Natural killer cell treated with Interleukin-12 subunit alpha and Interleukin-12 subunit beta and Interleukin-15 and Interleukin-18, amount 100 ng/mL, for 72 hours (primary cell): ENCODE measurements around the gene TRIP6. TPM values are rescaled to one million over a fixed set of nuclear protein-coding genes. Genes with fewer than 3 reads are reported as not detected.
"Not testable (repeated sequence)": the region's sequence is repeated elsewhere in the genome, so short reads cannot be mapped to it uniquely, and the experiment has no call there.

Experiments used
- ATAC-seq, 2 donors: fragments of 150-1000 bp; cut with Tn5 transposase in 1 of 2; sonication (Bioruptor Pico), chemical (Tn5 transposase) in 1 of 2; 2 replicates each; pipeline ENCODE4 v1.10.0; 2021
- DNase-seq: peaks from one replicate; pipeline ENCODE4 v3.0.0; 2022; ENCODE audit warnings: low spot score
- H3K27ac Mint-ChIP-seq, 2 donors: 1 replicate in 1 of 2; 2 replicates in 1 of 2; pipeline ENCODE4 v1.8.0; 2022; ENCODE audit warnings: mixed read lengths in 2 of 2, mild to moderate bottlenecking in 1 of 2, moderate library complexity in 1 of 2
- H3K27me3 Mint-ChIP-seq, 2 donors: 1 replicate in 1 of 2; 2 replicates in 1 of 2; pipeline ENCODE4 v1.8.0; 2022; ENCODE audit warnings: mixed read lengths in 2 of 2
- H3K36me3 Mint-ChIP-seq: one replicate; pipeline ENCODE4 v1.8.0; 2022; ENCODE audit warnings: mixed read lengths
- H3K4me1 Mint-ChIP-seq, 2 donors: 1 replicate in 1 of 2; 2 replicates in 1 of 2; pipeline ENCODE4 v1.8.0; 2022; ENCODE audit warnings: low read depth in 2 of 2, mixed read lengths in 2 of 2, mild to moderate bottlenecking in 1 of 2
- H3K4me3 Mint-ChIP-seq: one replicate; pipeline ENCODE4 v1.8.0; 2022; ENCODE audit warnings: mixed read lengths
- H3K9me3 Mint-ChIP-seq: 2 replicates; pipeline ENCODE4 v1.8.0; 2022; ENCODE audit warnings: mixed read lengths
- total RNA-seq, 2 donors: library from RNA; stranded (reverse); gene quantifications; one replicate each; pipeline ENCODE4 v1.2.3, GENCODE V29; 2022

The TRIP6 gene
- total RNA-seq, 2 donors from 2014 or later, result 2.7 to 7.4 TPM

DNA sequence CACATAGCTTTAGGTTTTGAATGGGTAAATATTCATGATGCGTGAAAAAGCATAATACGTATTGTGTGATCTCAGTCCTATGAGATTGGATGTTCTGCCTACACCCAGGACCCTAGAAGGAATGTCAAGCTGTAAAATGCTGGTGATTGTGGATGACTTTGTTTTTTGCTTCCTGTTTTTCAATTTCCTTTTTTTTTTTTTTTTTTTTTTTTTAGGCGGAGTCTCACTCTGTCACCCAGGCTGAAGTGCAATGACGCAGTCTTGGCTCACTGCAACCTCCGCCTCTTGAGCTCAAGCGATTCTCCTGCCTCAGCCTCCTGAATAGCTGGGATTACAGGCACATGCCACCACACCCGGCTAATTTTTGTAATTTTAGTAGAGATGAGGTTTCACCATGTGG lies 43.3 kb downstream of the TRIP6 start:
- not testable (repeated sequence) for H3K9me3 Mint-ChIP-seq, H3K27me3 Mint-ChIP-seq, DNase-seq, ATAC-seq, H3K4me1 Mint-ChIP-seq, H3K36me3 Mint-ChIP-seq, H3K27ac Mint-ChIP-seq, H3K4me3 Mint-ChIP-seq

GRCh38 chr7:100911484-100911883 lies 44.3 kb downstream of the TRIP6 start:
- DNase-seq (no peak), ATAC-seq (no peak)
- Mint-ChIP-seq H3K9me3 (no peaks in the 10 kb centered on the region), H3K4me3 (no peak overlapping the region), H3K36me3 (no peaks in the 10 kb centered on the region), H3K27ac (no peak overlapping the region), H3K27me3 (peaks cover 0 to 7% of the 10 kb centered on the region in 2 donors), H3K4me1 (no peaks in the 10 kb centered on the region)

GRCh38 chr7:100914208-100914878 lies 47.2 kb downstream of the TRIP6 start:
- peaks cover 0 to 10% of the 10 kb centered on the region in 2 donors for H3K27me3 Mint-ChIP-seq
- no peak overlapping the region for H3K27ac Mint-ChIP-seq

DNA sequence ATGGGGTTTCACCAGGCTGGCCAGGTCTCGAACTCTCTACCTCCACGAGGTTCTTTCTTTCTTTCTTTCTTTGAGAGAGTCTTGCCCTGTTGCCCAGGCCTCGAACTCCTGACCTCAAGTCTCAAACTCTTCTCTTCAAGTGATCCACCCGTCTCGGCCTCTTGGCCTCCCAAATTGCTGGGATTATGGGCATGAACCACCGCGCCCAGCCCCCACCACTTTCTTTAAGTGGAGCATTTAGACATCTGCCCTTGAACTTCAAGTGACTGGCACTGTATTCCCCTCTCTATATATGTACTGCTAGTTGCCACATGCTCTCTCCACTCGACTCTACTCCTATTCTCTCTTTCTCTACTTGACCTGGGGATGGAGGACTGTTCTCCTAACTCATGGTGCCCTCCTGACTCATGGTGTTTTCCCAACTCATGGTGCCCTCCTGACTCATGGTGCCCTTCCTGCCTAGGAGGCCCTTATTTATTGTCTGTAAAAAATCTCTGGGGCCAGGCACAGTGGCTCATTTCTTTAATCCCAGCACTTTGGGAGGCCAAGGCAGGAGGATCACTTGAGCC lies 47.8 kb downstream of the TRIP6 start:
- Mint-ChIP-seq H3K9me3 (no peaks in the 10 kb centered on the region), H3K4me1 (no peaks in the 10 kb centered on the region), H3K27me3 (peaks cover 4 to 10% of the 10 kb centered on the region in 2 donors), H3K4me3 (no peak overlapping the region), H3K36me3 (no peaks in the 10 kb centered on the region), H3K27ac (no peak overlapping the region)
- DNase-seq, result no peak
- ATAC-seq, result no peak

More at GRCh38 chr7:100914208-100914878, 47.2 kb downstream of the TRIP6 start:
- Mint-ChIP-seq H3K4me1 (no peaks in the 10 kb centered on the region), H3K36me3 (no peaks in the 10 kb centered on the region), H3K9me3 (no peaks in the 10 kb centered on the region), H3K4me3 (no peak overlapping the region)
- ATAC-seq (no peak), DNase-seq (no peak)

DNA sequence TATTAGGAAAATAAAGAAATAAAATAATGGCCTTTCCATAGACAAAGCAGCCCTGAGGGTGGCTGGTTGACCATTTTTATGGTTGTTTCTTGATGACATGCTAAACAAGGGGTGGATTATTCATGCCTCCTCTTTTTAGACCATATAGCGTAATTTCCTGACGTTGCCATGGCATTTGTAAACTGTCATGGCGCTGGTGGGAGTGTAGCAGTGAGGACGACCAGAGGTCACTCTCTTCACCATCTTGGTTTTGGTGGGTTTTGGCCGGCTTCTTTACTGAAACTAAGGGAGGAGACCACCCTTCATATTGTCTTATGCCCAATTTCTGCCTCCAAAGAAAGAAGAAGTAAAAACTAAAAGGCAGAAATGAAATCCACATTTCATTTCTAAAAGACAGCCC lies 52.1 kb downstream of the TRIP6 start:
- H3K4me1 Mint-ChIP-seq, DNase-seq, H3K4me3 Mint-ChIP-seq, H3K36me3 Mint-ChIP-seq, ATAC-seq, H3K27ac Mint-ChIP-seq, H3K9me3 Mint-ChIP-seq: not testable (repeated sequence)
- H3K27me3 Mint-ChIP-seq, result peaks cover 33 to 34% of the 10 kb centered on the region in 2 donors

- not testable (repeated sequence) for H3K9me3 Mint-ChIP-seq, H3K4me1 Mint-ChIP-seq, ATAC-seq, DNase-seq, H3K4me3 Mint-ChIP-seq, H3K36me3 Mint-ChIP-seq, H3K27ac Mint-ChIP-seq
- peaks cover 32 to 33% of the 10 kb centered on the region in 2 donors for H3K27me3 Mint-ChIP-seq
These were observed 52.7 kb downstream of the TRIP6 start for GRCh38 chr7:100919779-100920437.

DNA sequence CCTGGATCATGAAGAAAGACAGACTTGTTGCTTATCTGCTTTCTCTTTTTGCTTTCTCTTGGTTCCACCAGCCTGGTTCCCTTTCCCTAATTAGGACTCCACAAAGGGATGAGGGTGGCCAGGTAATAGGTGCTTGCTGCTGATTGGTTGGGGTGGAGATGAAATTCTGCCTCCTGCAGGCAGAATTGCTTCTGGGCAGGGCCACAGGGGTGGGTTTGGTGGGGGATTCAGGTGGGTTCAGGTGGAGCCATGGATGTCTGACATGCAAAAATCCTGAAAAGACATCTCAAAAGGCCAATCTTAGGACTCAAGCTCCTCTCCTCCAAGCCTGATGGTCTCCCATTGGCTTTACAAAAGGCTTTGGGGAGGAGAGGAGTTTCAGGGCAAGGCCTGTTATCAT lies 53.9 kb downstream of the TRIP6 start:
- H3K27ac Mint-ChIP-seq, result no peak overlapping the region
- no peak overlapping the region for H3K4me3 Mint-ChIP-seq
- DNase-seq, result no peak
- H3K9me3 Mint-ChIP-seq, result no peaks in the 10 kb centered on the region
- H3K4me1 Mint-ChIP-seq, result no peaks in the 10 kb centered on the region
- ATAC-seq, result no peak
- no peaks in the 10 kb centered on the region for H3K36me3 Mint-ChIP-seq
- H3K27me3 Mint-ChIP-seq, result peaks cover 29 to 33% of the 10 kb centered on the region in 2 donors

Other genes starting within 250 kb of the TRIP6 start
- 10 to 100 TPM; 10.1 to 34.1 TPM for gene TFR2, start 225.8 kb upstream of the TRIP6 start, total RNA-seq
- not detected for gene ACTL6B, start 210.9 kb upstream of the TRIP6 start, total RNA-seq
- gene GNB2, start 193.6 kb upstream of the TRIP6 start, total RNA-seq, result 100 to 1,000 TPM; 345 to 348 TPM
- 10 to 100 TPM; 28.5 to 72.1 TPM for gene GIGYF1, start 173.1 kb upstream of the TRIP6 start, total RNA-seq
- 10 to 100 TPM; 46.6 to 64.9 TPM for gene POP7, start 161.3 kb upstream of the TRIP6 start, total RNA-seq
- gene EPO, start 146.9 kb upstream of the TRIP6 start, total RNA-seq, result not detected
- not detected for gene ZAN, start 133.8 kb upstream of the TRIP6 start, total RNA-seq
- 1 to 10 TPM; 1.2 to 3.0 TPM for gene EPHB4, start 39.9 kb upstream of the TRIP6 start, total RNA-seq
- gene SLC12A9, start 14.7 kb upstream of the TRIP6 start, total RNA-seq, result 10 to 100 TPM; 32.7 to 38.7 TPM
- gene SRRT, start 7.7 kb downstream of the TRIP6 start, total RNA-seq, result 100 to 1,000 TPM; 212 to 391 TPM
- 1 to 10 TPM; 1.8 to 6.0 TPM for gene UFSP1, start 22.3 kb downstream of the TRIP6 start, total RNA-seq
- under 1 TPM; 0.64 to 0.73 TPM for gene ACHE, start 28.5 kb downstream of the TRIP6 start, total RNA-seq
- gene MUC3A, start 82.1 kb downstream of the TRIP6 start, total RNA-seq, result not detected
- gene MUC12, start 102.2 kb downstream of the TRIP6 start, total RNA-seq, result not detected
- gene MUC17, start 152.7 kb downstream of the TRIP6 start, total RNA-seq, result not detected
- 10 to 100 TPM; 54.8 to 73.7 TPM for gene TRIM56, start 218.1 kb downstream of the TRIP6 start, total RNA-seq